CD4-positive, alpha-beta T cell (primary cell): Measurements from ENCODE around the gene CDYL2. TPM values are rescaled to one million over a fixed set of nuclear protein-coding genes. Genes with fewer than 3 reads are reported as not detected.
A peak's percentile ranks its signal among the peaks of the same experiment; 100 is the strongest.

Source experiments
- ATAC-seq: fragments of 200-7000 bp; cut with Tn5 transposase; one replicate; pipeline ENCODE4 v1.10.0; 2022; ENCODE audit warnings: mild to moderate bottlenecking; ENCODE audit not compliant: poor library complexity
- CTCF ChIA-PET: fragments of 350-600 bp; sonication (Branson Sonifier 250); formaldehyde crosslinking; loops from one replicate; lab custom pipeline; 2021; ENCODE audit warnings: antibody characterized with exemption, inconsistent platforms; lab: Charles Lee
- POLR2A ChIA-PET: fragments of 350-600 bp; sonication (Branson Sonifier 250); formaldehyde crosslinking; loops from one replicate; lab custom pipeline; 2021; ENCODE audit warnings: antibody characterized with exemption, inconsistent platforms; lab: Charles Lee
- DNase-seq, 14 experiments: peaks; one replicate each; pipeline ENCODE4 v3.0.0-alpha.2; 2013 to 2020; ENCODE audit warnings: mixed read lengths in 2 of 14
- H3K27ac ChIP-seq, 2 donors: one replicate each; pipeline versions ENCODE4 v1.5.1 to v1.7.0; 2013; ENCODE audit warnings: low read length in 2 of 2, low read depth in 1 of 2, mild to moderate bottlenecking in 1 of 2
- H3K27me3 ChIP-seq, 2 experiments: 1 replicate in 1 of 2; 2 replicates in 1 of 2; pipeline versions ENCODE4 v1.6.1 to v1.7.0; 2013; ENCODE audit warnings: low read length in 2 of 2, control low read depth in 1 of 2, mild to moderate bottlenecking in 1 of 2, moderate library complexity in 1 of 2; ENCODE audit not compliant: insufficient read depth in 2 of 2, control insufficient read depth in 1 of 2
- H3K36me3 ChIP-seq: one replicate; pipeline ENCODE4 v1.6.1; 2013; ENCODE audit warnings: low read length, control low read depth; ENCODE audit not compliant: insufficient read depth
- H3K4me1 ChIP-seq: one replicate; pipeline ENCODE4 v1.6.1; 2013; ENCODE audit warnings: low read length, control low read depth; ENCODE audit not compliant: insufficient read depth
- H3K4me3 ChIP-seq: one replicate; pipeline ENCODE4 v1.5.1; 2013; ENCODE audit warnings: mild to moderate bottlenecking, low read length, moderate library complexity
- H3K9me3 ChIP-seq, 2 experiments: 1 replicate in 1 of 2; 2 replicates in 1 of 2; pipeline versions ENCODE4 v1.6.1 to v1.7.0; 2013; ENCODE audit warnings: low read length in 2 of 2, mild to moderate bottlenecking in 2 of 2, control low read depth in 1 of 2, moderate library complexity in 1 of 2; ENCODE audit not compliant: control insufficient read depth in 1 of 2, insufficient read depth in 1 of 2
- H3K27ac Mint-ChIP-seq: one replicate; pipeline ENCODE4 v1.8.0; 2020; ENCODE audit warnings: mixed read lengths
- H3K27me3 Mint-ChIP-seq: one replicate; pipeline ENCODE4 v1.8.0; 2021; ENCODE audit warnings: mixed read lengths
- H3K36me3 Mint-ChIP-seq: one replicate; pipeline ENCODE4 v1.8.0; 2021; ENCODE audit warnings: low read depth, mixed read lengths
- H3K4me1 Mint-ChIP-seq: one replicate; pipeline ENCODE4 v1.8.0; 2021; ENCODE audit warnings: low read depth, mixed read lengths
- H3K4me3 Mint-ChIP-seq: one replicate; pipeline ENCODE4 v1.8.0; 2020; ENCODE audit warnings: mild to moderate bottlenecking, mixed read lengths
- H3K9me3 Mint-ChIP-seq: one replicate; pipeline ENCODE4 v1.8.0; 2020; ENCODE audit warnings: mixed read lengths
- CTCF ChIP-seq: fragments of 200-600 bp; IDR thresholded peaks from one replicate; pipeline ENCODE4 v1.8.0; 2022; ENCODE audit warnings: antibody characterized with exemption, mild to moderate bottlenecking
- intact Hi-C, 2 experiments: fragments of 100-400 bp; cut with DNase I in 1 of 2; cut with micrococcal nuclease in 1 of 2; formaldehyde crosslinking; loops; one replicate each; pipeline versions ENCODE4 v1.15.1 to v1.9.0; 2023 to 2025; cut with DNase I, micrococcal nuclease
- total RNA-seq, 174 experiments: library from RNA in 2 of 174; stranded (reverse) in 2 of 174; gene quantifications; one replicate each; pipeline ENCODE4 v1.2.3 and lab custom pipeline; 2021 to 2026

The CDYL2 gene
- total RNA-seq, 2 experiments from 2014 or later: 14.3 to 15.8 TPM

GRCh38 chr16:80670170-80670865 lies 134.1 kb downstream of the CDYL2 start:
- Histone ChIP-seq H3K27me3 (no peaks in the 10 kb centered on the region), H3K4me3 (no peak overlapping the region), H3K9me3 (peaks cover 0 to 12% of the 10 kb centered on the region in 2 experiments), H3K36me3 (no peaks in the 10 kb centered on the region), H3K27ac (no peak overlapping the region), H3K4me1 (no peaks in the 10 kb centered on the region)
- CTCF ChIA-PET: no interaction called here
- ATAC-seq (peak; percentile 24), DNase-seq (peak in 3 of 14 experiments; percentile 37 to 55 (median 39))
- Mint-ChIP-seq H3K36me3 (peaks cover 11% of the 10 kb centered on the region), H3K9me3 (no peaks in the 10 kb centered on the region), H3K4me3 (no peak overlapping the region), H3K4me1 (no peaks in the 10 kb centered on the region), H3K27me3 (no peaks in the 10 kb centered on the region), H3K27ac (no peak overlapping the region)
- TF ChIP-seq CTCF: no peak
- intact Hi-C loops: no loop called here
- POLR2A ChIA-PET: no interaction called here

DNA sequence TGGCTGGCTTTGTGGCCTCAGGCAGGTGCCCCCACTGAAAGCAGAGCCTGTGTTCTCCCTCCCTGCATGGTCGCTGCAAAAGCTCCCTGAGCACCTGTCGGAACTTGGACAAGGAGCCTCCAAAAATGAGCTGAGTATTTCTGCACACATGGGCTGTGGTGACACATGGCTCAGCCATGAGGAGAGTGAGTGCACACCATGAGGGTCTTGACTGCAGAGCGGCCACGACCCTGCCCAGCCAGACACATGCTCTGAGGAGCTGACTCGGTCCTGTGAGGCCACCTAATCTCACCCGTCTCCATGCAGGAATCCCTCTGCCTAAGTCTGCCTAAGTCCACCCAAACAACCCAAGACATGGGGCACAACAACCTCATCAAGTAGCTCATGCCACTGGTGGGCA lies 134.7 kb downstream of the CDYL2 start:
- Histone ChIP-seq H3K9me3 (peaks cover 0 to 12% of the 10 kb centered on the region in 2 experiments), H3K36me3 (no peaks in the 10 kb centered on the region), H3K4me3 (no peak overlapping the region), H3K4me1 (no peaks in the 10 kb centered on the region), H3K27me3 (no peaks in the 10 kb centered on the region), H3K27ac (no peak overlapping the region)
- Mint-ChIP-seq H3K9me3 (no peaks in the 10 kb centered on the region), H3K27ac (no peak overlapping the region), H3K4me1 (no peaks in the 10 kb centered on the region), H3K4me3 (no peak overlapping the region), H3K27me3 (no peaks in the 10 kb centered on the region), H3K36me3 (peaks cover 8% of the 10 kb centered on the region)
- no peak for TF ChIP-seq CTCF
- DNase-seq (no peak), ATAC-seq (no peak)
- POLR2A ChIA-PET: no interaction called here
- intact Hi-C loops: no loop called here
- CTCF ChIA-PET: no interaction called here

DNA sequence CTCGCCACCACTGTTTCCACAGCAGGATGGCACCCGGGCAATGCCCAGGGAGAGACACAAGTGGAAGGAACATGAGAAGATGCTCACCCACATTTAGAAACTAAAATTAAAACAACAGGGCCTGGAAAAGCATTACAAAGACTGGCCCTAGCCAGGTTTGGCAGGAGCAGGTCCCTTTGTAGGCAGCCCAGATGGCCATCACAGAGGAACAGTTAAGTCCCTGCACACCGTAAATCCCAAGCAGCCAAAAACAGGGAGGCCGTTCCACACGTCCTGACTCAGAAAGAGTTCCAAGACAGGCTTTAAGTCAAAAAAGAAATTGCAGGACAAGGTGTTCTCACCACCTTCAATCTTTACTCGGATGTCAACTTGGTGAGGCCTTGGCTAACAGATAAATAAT lies 136.5 kb downstream of the CDYL2 start:
- Histone ChIP-seq H3K27ac (no peak overlapping the region), H3K36me3 (no peaks in the 10 kb centered on the region), H3K27me3 (no peaks in the 10 kb centered on the region), H3K4me1 (no peaks in the 10 kb centered on the region), H3K9me3 (peaks cover 0 to 12% of the 10 kb centered on the region in 2 experiments), H3K4me3 (no peak overlapping the region)
- no peak for TF ChIP-seq CTCF
- ChIA-PET CTCF (no interaction called here), POLR2A (no interaction called here)
- H3K4me1 Mint-ChIP-seq: no peaks in the 10 kb centered on the region
- H3K27me3 Mint-ChIP-seq: no peaks in the 10 kb centered on the region
- no peak overlapping the region for H3K27ac Mint-ChIP-seq
- H3K4me3 Mint-ChIP-seq: no peak overlapping the region
- DNase-seq: no peak
- intact Hi-C loops: no loop called here
- no peak for ATAC-seq
- no peaks in the 10 kb centered on the region for H3K9me3 Mint-ChIP-seq
- no peaks in the 10 kb centered on the region for H3K36me3 Mint-ChIP-seq
